CD4-positive, alpha-beta T cell treated with Interleukin-21 for 1 hour (primary cell): ENCODE data around the gene SLC16A11.
A peak's percentile ranks its signal among the peaks of the same experiment; 100 is the strongest.

Source experiments
- DNase-seq: peaks from one replicate; pipeline ENCODE4 v3.0.0-alpha.2; 2020

Gene SLC16A11

DNA sequence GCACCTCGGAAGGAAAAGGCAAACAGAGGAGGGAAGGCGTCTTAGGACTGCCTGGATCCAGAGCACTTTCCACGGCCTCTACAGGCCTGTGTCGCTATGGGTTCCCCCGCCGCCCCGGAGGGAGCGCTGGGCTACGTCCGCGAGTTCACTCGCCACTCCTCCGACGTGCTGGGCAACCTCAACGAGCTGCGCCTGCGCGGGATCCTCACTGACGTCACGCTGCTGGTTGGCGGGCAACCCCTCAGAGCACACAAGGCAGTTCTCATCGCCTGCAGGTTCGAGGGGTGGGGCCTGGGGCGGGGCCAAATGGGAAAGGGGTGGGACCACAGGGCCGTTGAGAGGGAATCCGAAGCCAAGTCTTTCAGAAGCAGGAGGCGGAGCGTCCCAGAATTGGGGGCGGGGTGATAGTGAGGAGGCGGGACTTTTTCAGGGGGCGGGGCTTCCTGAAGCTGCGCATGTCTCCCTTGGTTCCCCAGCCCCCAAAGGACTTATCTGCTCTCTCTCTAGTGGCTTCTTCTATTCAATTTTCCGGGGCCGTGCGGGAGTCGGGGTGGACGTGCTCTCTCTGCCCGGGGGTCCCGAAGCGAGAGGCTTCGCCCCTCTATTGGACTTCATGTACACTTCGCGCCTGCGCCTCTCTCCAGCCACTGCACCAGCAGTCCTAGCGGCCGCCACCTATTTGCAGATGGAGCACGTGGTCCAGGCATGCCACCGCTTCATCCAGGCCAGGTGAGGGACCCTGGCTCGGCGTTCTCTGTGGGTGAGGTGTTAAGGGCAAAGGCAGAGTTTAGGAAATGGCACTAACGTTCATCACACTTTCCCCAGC is 20.1 kb downstream of the SLC16A11 start:
- peak; percentile 98 for DNase-seq

DNA sequence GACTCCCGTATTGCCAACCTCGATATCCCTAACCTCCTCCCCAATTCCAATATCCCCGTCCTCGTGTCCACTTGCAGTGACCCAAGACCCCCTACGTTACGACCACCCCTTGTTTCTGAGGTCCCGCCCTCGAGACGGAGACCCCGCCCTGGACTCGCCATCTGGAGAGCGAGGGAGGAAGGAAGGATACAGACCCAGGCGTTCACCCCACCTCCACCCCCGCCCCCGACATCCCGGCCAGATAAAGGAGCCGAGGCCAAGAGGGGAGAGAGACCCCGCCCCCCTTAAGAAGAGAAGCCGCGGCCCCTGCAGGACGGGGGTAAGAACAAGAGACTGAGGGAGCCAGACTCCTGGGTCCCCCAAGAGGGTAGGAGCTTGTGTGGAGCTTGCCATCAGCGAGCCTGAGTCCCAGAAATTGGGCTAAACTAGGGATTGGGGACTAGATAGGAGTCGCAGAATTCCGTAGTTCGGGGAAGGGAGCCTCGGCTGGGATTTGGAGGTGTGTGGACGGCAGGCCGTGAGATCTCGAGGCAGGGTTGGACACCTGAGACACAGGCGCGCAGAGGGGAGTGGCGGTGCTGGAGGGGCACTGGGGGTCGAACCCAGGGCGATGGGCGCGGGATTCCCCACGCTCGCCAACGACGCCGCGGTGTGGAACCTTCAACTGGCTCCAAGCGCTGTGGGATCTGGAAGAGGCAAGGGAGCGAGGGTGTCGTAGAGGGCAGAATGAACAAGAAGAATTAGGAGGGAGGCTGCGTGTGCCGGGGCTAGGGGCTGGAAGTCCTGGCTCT is 20.9 kb downstream of the SLC16A11 start, which contains the start of gene BCL6B:
Gene BCL6B, plus strand, starts transcription at position 270 of the 791 bp plus-strand sequence. CDS start 622 bp downstream, outside the sequence.
- no peak for DNase-seq

DNA sequence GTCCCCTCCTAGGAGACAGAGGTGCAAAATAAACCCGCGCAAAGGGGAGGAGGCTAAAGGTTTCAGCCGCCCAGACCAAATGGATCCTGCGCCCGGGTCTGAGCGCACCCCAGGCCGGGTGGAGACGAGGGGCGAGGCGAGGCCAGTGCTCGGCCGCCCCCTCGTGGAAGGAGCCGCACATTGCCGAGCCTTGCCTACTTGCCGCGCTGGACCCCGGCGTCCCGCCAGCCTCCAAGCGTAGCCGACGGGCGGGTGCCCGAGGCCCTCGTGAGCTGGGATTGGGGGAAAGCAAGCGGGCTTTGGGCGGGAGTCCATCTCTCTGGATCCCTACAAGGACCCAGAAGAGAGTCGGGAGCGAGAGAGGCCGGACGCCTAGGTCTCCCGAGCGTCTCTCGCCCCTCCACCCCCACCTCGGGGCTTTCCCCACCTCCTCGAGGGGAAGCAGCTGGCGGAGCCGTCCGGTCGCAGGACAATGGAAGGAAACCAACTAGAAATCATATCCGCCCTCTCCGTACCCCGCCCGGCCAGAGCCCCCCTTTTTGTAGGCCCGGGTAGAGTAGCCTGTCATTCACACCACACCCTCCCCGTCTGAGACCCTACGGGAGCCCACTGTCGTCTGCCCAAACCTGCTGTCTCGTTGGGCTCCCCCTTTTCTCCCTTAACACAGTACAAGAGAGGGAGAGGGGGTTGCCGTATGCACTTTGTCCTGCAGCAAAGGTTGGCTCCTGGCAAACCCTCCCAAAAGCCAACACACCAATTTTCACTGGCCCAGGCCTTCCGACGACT is 21.7 kb downstream of the SLC16A11 start:
- peak; percentile 83 for DNase-seq

DNA sequence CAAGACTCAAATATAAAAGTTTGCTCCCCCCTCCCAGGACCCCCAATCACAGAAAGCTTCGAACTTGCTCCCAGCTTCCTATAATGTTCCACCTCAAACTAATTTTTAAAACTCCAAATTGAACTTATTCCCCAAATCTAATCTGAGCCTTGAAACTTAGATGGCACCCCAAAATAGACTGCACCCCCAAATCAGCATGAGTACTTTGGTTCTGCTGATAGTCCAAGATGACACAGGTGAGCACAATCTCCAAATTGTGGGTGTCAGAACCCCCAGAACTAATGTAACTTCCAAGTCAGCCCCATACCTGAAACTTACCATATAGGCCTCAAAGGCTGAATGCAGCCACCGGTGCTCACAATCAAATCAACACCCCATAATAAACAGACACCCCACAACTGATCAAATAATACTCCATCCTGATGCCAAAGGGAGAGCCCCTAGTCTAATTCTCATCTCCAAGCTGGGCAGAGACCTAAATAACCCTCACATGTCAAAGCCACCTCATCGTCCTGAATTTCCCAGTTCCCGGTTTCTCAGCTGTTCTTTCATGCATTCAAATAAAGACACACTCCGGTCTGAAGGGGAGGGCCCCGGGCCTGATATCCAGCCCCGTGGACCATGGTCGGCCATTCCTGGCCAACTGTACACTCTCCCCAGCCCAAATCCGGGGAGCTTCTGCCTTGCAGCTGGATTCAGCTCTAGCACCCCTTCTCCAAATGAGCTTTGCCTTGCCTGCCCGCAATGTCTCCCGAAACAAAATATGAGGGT is 22.8 kb downstream of the SLC16A11 start:
- DNase-seq: no peak

DNA sequence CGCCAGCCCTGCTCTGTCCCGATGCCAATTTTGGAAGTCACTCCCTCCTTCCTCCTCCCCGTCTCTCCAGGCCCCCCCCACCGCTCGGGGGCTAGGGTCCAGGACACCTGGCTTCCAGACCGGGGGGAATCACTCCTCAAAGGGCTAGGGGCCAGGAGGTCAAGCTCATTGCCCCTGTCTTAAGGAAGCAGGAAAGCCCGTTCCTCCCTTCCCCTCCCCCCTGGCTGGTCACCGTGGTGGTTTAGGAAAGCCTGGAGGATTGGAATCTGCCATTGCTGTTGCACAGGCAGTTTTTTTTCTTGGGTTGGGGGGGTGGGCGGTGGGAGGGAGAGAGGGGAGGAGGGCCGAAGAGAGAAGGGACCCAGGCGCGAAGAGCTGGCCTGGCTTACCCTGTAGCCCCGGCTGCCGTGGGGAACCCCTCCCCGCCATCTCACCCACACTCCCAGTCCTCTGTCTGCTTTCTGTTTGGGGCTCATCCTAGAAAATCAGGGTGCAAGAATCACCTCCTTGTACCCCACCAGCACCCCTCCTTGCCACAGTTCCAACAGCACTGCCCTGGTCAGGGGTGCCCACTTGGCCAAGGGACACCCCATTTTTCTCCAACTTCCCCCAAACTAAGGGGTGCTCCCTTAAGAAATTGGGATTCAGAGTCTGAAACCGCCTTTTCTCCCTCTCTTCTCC is 23.9 kb downstream of the SLC16A11 start:
- no peak for DNase-seq

DNA sequence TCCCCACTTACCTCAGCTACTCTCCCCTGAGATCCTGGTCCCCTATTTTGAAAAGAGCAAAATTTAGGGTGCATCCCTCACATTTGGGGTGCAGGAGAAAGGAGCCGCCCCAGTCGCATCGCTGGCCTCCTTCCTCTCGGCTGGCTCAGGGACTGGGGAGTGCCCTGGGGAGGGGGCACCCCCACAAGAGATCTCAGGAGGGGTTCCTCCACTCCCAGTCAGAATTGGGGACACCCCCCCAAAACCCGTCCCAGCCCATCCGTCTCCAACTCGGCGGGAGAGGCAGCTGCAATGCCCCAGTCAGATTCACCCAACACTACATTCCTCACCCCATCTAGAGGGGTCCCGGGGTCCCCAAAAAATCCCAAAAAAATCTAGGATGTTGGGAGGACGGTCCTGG is 24.5 kb downstream of the SLC16A11 start:
- no peak for DNase-seq

DNA sequence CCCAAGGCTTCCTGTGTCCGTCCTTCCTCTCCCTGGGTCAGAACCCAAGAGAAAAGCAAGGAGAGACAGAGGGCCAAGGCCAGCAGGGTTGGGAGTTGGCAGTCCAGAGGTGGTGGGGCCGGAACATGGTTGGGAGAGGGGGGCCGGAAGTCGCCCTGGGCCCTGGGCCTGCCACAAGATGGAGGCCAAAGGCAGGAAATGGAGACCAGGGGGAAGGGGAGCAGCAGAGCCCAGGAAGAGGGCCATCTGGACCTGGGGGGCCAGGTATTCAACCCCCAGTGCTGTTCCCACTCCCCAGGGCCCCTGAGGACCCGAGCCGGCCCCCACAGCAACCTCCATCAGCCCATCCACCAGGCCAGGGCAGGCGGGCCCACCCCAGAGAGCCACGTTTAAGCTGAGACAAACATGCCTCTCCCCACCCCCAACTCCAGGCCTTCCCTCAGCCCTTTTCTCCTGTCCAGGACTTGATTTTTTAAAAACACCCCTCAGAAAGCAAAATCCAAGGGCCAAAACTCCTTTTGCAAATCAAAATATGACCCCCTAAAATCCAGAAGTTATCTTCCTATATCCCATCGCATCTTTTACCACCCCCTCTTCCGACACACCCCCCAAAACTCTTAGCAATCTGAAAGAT is 25.4 kb downstream of the SLC16A11 start:
- no peak for DNase-seq

DNA sequence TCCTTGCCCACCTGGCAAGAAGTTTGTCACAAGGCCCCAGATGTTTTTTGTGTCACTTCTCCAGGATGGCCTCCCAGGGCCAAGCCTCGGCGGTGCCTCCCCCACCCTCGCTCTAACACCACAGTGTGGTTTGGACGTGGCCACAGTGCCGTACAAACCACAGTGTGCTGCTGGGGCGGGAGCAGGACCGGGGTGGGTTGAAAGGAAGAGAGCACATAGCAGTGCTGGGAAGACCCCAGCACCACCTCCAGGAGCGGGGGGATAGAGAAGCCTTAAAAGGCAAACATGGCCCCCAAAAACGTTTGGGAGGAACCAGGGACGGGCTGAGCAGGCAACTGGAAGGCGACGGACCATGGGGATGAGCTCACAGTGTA is 26.1 kb downstream of the SLC16A11 start:
- DNase-seq: peak; percentile 40

DNA sequence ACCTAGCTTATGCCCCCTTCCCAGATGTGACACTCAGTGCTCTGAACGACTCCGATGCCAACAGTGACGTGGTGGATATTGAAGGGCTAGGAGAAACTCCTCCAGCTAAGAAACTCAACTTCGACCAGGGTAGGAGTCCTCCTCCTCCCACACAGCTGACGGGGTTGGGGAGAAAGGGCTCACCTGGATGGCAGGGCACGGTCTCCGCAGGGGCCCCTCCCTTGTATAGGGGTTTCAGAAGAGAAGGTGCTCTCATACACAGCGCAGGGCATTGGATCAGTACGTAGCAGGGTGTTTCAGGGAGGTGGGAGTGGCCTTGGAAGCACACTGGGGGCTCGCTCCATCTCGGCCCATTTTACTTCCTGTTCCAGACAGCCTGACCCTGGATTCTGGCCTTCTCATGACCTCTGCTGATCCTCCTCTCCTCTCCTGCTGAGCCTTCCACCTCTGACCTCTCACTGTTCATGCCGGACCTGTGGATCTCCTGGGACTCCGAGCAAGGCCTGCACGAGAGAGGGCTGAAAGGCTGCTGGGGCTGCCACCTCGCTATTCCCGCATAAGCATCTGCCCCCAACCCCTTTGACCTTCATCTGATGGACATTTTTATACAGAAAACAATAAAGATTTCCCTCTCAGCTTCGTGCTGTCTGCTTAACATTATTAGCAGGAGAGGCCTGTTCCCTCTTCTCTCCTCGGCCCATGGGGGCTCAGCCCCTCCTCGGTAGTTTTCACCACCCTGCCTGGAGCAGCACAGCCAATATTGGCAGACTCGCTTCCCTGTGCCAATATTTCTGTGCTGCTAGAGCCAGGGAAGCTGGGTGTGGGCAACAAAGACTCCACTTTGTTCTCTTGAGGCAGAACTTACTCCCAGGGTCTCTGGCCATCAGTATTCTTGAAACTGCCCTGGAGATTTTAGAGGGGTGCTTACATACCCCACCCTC is 26.7 kb downstream of the SLC16A11 start:
- no peak for DNase-seq

DNA sequence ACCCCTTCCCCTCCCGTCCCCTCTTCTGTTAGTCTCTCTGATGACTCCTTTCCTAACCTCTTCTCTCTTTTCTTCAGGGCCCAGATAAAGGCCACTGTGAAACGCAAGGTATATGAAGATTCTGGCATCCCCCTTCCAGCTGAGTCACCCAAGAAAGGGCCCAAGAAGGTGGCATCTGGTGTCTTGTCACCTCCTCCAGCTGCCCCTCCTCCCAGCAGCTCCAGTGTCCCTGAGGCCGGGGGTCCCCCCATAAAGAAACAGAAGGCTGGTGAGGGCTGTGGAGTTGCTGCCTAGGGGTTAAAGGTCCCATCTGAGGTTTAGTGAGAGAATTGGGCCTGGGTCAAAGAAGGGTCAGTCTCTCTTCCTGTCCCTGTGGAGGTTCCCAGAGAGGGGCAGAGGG is 27.5 kb downstream of the SLC16A11 start:
- no peak for DNase-seq

DNA sequence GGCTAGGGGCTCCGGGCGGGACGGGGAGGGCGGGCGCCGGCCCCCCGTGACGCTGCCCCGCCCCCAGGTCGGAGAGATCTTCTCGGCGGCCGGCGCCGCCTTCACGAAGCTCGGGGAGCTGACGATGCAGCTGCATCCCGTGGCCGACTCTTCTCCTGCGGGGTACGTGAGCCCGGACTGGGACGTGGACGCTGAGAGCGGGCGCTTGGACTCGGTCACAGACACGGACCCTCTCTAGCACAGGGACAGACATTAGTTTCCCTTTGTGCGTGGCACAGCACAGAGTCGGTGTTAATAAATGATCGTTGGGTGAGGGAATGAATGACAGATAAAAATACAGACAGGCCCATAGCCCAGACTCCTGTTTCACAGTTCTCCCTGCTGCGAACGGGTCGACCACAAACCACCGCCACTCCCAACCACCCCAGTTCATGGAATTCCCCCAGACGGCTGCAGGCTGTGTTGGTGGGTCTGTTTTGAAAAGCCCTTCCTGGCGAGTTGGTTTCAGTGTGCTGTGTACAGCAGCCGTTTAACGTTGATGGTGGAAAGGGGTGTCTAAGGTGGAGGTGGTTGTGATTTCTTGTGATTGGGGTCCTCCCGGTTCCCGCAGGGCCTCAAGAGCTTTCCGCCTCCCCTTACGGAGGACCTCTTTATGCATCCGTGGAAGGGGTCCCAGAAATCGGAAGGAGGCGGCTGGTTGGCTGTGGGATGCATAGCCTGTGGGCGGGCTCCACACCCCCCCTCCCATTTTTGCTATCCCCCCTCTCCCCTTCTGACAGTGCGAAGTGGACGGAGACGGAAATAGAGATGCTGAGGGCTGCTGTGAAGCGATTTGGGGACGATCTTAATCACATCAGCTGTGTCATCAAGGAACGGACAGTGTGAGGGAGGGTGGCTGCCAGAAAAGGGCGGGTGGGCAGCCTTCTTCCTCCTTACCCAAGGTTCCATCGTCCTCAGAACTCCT is 28.6 kb downstream of the SLC16A11 start:
- peak; percentile 93 for DNase-seq

DNA sequence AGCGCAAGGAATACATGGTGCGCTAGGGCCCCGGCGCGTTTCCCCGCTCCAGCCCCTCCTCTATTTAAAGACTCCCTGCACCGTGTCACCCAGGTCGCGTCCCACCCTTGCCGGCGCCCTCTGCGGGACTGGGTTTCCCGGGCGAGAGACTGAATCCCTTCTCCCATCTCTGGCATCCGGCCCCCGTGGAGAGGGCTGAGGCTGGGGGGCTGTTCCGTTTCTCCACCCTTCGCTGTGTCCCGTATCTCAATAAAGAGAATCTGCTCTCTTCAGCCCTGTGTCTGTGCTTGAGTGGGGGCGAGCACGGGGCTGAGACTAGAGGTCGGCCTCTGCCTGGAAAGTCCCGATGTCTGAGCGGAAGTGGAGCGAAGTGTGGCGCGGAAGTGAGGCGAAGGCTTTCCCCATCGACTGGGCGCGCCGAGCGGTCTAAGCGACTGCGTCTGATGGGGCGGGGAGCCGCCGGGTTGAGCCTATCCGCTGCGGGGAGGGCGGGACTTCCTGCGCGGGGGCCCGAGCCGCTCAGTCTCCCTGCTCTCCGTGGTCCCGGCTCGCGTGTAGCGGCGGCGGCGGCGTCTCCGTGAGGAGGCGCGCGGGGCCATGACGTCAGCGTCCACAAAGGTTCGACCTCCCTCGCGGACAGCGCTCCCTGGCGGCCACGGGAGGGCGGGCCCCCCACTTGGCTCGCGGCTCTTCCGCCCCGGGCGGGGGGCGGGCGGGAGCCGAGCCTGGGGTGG is 29.5 kb downstream of the SLC16A11 start:
- DNase-seq: peak; percentile 99

DNA sequence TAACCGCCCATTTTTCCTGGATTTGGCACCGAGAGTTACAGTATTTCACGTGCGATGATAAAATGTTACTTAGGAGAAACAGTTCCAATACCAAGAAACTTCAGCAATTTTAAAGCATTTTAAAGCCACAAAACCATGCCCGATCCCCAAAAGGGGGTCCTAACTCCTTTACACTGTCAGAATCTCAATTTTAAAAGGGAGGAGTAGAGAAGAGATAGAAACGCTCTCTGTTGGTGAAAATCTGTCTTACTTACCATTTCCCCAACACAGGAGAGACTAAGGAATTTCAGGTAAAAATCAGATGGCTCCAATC is 32.0 kb downstream of the SLC16A11 start:
- no peak for DNase-seq

DNA sequence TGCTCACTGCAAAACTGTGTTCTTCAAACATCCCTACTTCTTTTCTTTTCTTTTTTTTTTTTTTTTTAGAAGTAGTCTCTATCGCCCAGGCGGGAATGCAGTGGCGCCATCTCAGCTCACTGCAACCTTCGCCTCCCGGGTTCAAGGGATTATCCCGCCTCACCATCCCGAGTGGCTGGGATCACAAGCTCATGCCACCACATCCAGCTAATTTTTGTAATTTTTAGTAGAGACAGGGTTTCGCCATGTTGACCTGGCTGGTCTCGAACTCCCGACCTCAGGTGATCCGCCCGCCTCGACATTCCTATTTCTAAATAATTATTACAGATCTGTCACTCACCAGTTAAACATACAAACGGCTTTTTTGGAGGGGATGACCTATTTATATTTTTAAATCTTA is 32.5 kb downstream of the SLC16A11 start:
- DNase-seq: no peak

DNA sequence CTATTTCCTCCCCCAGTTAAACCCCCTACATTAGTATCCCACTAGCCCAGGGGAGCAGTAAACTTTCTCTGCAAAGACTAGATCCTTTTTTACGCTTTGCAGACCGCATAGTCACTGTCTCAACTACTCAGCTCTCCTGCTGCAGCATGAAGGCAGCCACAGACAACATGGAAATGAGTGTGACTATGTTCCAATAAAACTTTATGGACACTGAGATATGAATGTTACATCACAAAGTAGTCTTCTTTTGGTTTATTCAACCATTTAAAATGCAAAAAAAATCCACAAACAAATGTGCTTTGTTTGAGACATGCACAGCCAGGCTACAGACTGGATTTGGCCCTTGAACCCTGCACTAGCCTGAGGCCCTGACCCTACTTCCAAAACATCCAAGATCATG is 33.4 kb downstream of the SLC16A11 start:
- DNase-seq: no peak

DNA sequence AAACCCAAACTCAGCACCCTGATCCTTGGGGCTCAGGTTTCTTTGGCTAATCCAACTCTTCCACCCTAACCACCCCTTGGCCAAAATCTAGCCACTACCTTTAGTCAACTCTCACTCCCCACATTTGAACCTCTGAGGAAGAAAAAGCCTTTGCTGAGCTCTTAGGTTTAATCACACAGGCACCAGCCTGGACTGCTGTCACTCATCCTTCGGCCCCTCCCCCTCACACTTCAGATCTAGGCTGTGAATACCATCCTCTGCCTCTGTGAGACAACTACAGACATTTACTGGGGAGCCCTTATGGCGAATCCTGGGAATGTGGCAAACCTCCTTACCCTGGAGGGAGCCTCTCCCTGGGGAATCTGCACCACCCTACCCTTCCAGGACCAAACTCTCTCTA is 36.7 kb downstream of the SLC16A11 start:
- no peak for DNase-seq

DNA sequence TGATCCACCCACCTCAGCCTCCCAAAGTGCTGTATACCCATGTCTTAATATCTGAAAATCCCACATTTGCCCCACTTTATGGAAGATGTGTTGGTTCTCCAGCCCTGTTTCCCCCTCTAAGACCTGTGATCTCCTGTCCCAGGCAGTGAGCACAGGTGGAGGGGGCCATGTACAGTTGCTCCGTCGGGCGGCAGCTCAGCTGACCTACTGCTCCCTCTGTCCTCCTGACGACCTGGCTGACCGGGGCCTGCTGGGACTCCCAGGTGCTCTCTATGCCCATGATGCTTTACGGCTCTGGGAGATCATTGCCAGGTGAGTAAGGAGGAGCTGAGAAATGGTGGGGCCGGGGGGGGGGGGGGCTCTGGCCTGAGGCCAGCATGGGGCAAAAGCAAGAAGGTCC is 38.2 kb downstream of the SLC16A11 start:
- DNase-seq: no peak
